NCI-H2081 treated with DMSO at 0.1 percent for 48 hours (cell line): Measurements from ENCODE around the gene ATP5PD.
"Not testable (repeated sequence)": the region's sequence is repeated elsewhere in the genome, so short reads cannot be mapped to it uniquely, and the experiment has no call there.

ENCODE experiments used
- DNase-seq: peaks from one replicate; lab custom pipeline; 2025; lab: John Stamatoyannopoulos, UW

Gene ATP5PD

DNA sequence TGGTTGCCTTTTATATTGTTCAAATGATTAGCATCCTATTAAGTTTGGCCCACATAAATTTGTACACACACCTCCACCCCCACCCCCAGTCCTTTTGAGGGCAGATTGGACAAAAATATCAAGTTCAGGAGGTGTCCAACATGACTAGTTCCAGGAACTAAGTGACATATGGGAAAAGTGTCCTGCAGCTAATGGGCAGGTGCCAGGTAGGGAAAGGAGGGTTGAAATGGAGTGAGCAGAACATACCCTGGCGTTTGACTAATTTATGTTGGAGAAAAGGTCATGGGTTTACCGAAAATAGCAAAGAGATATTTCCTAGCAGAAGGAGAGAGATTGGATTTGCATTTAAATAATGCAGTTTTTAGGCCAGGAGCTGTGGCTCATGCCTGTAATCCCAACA is 5.2 kb upstream of the ATP5PD start:
- no peak for DNase-seq

DNA sequence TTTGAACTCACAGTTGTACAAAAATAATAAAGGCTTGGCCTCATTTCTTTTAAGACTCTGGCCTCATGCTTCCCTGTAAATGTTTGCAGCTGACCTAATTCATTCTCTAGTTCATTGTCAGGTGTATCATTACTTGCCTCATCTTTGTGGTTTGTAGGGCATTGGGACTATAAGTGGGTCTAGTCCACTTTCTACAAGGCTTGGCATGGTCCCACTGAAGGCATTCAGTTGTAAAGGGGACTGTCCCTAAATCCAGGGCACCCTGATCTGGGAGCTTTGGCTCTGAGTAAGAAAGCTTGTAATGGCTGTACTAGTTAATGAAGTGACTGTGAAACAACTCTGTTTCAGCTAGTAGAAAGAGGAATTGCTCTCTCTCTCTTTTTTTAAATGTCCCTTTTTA is 2.9 kb upstream of the ATP5PD start:
- DNase-seq: no peak

DNA sequence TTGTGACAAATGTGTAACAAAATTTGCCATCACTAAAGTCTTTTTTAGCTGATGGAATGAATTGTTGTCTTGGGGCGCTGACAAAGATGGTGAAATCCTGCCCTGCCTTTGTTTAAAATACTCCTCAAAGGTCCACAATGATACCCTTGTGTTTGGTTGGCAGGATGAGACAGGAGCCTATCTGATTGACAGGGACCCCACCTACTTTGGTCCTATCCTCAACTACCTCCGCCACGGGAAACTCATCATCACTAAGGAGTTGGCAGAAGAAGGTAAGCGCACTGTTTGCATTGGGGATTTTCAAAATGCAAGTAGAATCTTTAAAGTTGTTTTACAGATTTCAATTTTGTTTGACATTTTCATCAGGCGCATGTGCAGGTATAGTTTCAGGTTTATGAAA is 2.3 kb upstream of the ATP5PD start:
- no peak for DNase-seq

DNA sequence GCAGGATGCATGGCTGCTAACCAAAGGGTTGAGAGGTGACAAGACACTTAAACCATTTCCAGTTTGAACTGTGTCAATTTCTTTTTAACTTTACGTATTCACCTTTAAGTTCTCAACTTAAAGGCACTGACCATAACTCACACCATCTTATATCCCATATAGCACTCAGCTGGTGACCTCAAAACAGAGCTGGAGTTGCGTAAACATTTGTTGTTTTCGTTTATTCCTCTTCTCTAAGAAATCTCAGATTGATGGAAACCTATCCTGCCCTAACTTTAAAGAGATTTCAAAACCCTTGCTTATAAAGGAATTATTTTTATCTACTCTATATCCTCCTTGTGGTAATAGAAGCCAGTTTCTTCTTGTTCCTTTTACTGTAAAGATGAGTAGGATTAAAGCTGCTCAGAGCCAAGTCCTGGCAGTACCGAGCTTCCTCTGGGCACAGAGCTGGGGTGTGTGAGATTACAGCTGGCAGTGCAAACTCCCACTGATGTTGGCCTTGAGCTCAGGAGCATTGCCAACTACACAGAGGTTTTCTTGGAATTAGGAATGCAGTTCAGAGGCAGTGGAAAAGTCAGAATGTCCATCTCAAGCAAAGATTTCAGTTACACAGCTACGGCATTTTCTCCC is 1.6 kb upstream of the ATP5PD start:
- DNase-seq: no peak

DNA sequence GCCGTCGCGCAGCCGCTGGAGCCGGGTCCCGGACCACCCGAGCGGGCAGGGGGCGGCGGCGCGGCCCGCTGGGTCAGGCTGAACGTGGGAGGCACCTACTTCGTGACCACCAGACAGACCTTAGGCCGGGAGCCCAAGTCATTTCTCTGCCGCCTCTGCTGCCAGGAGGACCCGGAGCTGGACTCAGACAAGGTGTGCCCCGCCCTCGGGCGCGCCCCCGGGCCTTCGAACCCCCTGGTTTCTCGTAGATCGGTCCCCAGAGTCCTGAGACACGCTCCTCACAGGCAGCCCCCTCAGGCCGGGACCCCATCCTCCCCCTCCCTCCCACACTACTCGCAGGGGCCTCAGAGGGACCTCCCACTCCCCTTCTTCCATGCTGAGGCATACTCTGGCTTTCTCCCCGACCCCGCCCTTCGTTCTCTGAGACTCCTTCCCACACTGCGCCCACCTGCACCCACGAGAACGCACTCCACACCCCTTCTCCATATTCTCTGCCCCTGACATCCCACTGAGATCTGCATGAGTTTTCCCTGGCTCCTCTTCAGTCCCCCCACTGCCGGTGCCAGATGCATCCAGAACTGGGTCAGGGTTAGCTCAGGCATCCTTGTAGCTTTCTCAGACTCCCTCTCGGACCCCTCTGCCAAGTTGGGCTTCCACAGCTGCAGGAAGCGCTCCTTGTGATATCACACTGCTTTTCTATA is 779 bp upstream of the ATP5PD start:
- DNase-seq: no peak

DNA sequence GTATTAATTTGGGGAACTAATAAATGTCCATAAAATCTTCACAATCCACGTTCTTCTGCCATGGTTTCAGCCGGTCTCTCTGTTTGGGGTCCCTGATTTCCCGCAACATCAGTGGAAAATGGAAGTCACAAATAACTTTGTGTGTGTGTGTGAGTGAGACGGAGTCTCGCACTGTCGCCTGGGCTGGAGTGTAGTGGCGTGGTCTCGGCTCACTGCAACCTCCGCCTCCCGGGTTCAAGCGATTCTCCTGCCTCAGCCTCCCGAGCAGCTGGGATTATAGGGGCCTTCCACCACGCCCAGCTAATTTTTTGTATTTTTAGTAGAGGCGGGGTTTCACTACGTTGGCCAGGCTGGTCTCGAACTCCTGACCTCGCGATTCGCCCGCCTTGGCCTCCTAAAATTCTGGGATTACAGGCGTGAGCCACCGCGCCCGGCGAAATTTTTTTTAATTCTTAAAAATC is 793 bp downstream of the ATP5PD start:
- DNase-seq: not testable (repeated sequence)

DNA sequence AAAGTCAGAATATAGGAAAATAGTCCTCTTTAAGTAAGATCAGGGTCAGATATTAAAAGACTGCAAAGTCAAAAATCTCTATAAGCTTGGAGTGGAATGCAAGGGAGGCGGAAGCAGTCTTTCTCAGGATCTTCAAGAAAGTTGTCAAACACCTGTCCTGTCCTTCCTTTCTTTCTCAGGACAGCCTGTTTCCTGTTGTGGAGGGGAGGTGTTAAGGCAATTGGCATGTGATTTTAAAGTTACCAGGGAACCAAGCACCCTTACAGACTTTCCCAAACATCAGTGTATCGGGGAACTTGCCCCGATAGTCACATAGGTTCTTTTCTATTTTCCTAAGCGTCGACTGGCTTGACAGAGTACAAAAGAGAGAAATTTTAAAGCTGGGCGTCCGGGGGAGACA is 2.1 kb downstream of the ATP5PD start:
- no peak for DNase-seq

DNA sequence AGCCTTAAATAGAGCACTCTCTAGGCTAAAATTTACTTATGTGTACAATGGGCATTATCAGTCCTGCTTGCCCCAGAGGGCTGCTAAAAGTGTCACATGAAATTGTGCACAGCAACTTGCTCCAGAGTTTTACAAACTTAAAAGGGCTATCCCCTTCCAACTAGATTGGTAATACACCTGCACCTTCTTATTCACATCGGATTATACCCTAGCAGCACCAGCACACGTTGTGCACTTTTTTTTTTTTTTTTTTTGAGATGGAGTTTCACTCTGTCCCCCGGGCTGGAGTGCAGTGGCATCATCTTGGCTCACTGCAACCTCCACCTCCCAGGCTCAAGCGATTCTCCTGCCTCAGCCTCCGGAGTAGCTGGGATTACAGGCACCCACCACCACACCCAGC is 3.0 kb downstream of the ATP5PD start:
- DNase-seq: not testable (repeated sequence)

DNA sequence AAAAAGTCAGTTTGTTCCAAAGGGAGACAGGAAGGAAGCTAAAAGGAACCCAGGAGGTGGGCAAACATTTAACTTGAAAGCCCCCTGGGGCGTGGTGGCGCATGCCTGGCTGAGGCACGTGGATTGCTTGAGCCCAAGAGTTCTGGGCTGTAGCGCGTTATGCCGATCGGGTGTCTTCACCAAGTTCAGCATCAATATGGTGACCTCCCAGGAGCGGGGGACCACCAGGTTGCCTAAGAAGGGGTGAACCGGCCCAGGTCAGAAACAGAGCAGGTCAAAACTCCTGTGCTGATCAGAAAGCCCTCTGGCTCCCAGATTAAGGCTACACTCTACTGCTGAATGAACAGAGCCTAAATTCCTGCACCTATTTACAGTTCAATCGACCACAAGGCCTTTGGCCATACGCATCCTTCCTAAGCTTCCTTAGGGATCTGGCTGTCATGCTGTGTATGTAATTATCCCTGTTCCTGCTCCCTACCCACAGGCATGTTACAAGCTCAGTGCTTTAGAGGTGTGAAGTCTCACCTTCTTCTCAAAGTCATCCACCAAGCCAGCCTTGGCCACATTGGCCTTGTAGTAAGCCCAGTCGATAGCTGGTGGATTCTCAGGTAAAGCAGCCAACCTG is 5.0 kb downstream of the ATP5PD start:
- no peak for DNase-seq

DNA sequence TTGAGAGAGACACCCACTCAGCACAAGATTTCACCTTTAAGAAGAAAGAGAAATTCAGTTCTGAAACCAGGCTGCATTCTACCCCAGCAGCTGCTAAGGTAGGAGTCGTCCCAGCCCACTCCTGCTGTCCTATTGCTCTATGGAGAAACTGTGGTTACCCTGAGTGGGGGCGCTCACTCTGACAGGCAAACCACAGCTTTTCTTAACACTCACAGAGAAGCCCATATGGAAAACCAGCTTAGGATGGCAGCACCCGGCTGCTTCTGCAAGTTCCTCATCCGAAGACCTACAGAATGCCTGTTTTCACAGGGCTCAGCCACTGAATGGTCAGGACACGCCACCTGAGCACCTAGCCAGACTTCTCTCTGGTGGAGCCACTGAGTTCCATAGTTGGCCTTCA is 7.5 kb downstream of the ATP5PD start:
- no peak for DNase-seq

DNA sequence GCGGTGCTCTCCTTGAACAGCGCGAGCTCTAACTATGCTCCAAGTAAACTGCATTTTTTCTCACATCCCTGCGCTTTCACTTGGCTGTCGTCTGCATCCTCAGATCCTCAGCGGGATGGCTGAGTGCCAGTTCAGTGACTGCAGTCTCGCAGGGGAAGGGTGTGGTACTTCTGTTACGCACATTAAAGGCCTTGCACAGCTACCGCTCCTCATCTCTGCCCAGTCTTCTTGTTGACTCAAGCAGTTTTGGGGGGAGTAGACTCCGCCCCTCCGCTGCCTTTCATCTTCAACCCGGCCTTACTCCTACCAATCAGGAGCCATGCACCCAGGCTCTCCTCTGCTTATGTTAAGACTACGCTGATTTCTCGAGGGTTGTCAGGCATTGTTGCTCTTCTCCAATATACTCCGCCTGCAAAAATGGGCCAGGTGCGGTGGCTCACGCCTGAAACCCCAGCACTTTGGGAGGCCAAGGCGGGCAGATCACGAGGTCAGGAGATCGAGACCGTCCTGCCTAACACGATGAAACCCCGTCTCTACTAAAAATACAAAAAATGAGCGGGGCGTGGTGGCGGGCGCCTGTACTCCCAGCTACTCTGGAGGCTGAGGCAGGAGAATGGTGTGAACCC is 10.0 kb downstream of the ATP5PD start:
- no peak for DNase-seq

DNA sequence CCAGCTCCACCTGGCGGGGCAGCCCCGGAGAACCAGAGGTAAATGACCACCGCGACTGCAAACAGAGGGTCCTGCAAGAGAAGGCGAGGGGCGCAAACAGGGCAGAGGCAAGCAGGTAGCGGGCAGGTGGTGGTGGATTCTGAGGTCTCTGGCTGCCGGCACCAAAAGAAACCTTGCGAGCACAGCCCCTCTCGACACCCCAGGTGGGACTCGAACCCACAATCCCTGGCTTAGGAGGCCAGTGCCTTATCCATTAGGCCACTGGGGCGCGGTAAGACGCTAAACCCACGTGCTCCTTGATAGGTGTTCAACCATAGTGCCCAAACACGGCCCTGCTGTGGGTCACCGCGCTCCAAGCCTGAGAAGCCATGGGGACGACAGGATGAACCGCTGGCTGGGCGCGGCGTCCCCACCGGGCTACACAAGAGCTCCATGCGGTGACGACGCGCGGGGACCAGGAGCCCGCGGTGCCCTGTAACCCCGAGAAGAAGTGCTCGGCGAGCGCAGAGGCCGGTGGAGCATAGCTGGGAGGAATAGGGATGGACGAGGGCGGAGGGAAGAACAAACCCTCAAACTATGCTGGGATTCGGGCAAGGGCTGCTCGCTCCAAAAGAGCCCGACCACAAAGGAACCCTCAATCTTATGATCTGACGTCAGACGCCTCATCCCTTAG is 12.4 kb downstream of the ATP5PD start:
- DNase-seq: peak; percentile 74

DNA sequence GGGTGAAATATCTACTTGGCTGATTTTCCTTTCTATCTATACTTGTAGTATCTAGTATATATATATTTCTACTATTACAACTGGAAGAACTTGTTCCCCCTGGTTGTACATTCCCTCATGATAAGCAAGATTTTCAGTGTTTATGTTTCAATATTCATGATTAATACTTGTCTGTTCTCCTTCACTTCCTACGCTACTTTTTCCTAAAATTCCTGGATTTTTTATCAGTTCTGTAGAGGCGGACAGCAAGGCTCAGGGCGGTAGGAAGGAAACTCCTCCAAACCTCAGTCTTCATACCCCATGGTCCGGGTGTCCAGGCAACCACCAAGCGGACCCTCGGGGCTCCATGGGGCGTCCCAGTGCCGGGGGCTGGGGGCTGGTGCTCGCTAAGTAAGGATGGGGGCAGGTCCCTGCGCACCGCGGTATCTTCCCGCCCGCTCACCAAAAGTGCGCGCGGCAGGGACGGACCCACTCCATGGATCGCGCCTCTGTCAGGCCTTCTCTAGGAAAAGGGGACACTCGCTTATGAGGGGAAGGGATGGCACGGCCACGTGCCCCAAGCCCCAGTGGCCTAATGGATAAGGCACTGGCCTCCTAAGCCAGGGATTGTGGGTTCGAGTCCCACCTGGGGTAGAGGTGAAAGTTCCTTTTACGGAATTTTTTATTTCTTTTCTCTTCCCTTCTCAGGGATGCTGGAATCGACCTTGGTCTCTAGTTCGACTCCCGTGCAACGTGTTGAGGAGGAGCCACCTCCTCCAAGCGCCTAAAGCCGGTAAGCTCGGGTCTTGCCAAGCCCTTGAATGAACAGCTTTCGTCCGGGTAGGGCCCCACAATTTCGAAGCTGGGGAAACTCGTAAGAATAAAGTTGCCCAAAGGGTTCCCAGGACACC is 13.2 kb downstream of the ATP5PD start:
- DNase-seq: peak; percentile 78

DNA sequence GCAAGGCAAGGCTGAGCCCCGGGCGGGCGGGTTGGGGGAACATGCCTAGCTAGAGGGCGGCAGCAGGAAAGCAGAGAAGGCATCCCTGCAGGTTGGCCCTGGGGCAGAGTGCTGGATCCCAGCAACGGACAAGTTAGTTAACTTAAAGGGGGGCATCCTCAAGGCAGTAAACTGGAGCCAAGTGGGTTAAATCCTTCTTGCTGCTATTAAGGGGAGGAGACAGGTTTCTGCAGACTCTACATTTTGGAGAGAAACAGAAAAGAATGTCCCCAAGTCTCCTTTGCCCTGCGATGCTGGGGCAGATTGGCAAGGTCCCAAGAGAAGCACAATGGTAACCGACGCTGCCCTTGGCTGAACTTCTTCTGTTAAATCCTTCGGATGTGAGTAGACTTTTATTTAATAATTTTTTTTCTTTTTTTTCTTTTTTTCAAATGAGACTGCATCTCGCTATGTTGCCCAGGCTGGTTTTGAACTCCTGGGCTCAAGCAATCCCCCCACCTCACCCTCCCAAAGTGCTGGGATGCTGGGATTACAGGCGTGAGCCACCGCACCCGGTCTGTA is 14.0 kb downstream of the ATP5PD start:
- no peak for DNase-seq

DNA sequence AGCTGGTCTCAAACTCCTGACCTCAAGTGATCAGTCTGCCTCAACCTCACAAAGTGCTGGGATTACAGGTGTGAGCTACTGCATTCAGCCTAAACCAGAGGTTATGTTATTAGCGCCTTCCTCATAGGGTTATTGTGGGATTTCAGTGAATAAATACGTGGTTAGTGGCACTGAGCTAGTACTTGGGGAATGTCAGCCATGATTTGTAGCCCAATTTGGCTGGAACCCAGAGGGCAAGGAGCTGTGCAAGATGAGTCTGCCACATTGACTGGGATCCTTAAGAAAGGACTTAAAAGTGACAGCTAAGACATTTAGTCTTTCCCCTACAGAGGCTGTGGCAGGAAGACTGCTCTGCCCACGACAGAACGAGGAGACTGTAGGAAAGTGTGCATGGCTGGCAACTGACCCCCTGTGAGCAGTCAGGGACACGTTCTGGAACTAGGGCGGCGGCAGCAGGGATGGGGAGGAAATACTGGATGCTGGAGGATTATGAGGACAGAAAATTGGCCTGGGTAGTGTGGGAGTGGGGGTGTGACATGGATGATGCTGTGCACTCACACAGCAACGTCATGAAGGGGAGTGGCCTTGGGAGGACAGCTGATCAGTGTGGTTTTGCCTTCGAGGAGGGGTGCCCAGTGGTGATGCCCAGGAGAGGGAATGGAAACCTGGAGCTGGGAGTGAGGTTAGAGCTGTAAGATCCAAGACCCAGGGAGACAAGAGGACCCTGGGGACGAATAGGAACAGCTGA is 14.6 kb downstream of the ATP5PD start:
- DNase-seq: peak; percentile 47

DNA sequence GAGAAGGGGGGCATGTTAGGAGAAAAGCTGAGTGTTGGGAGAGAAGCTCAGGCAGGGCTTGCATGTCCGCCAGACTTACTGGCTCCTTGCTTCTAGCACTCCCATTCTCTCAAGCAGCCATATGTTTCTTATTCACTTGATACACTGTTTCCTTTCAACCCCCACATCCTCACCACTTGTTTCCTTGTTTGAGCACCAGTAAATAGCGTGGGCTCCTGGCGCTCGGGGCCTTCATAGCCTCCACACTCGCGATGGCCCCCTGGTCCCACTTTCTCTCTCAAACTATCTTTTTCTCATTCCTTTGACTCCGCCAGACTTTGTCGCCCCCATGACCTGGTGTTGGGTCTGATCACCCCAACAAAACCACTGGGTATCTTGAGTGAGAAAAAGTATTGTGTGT is 16.6 kb downstream of the ATP5PD start:
- DNase-seq: no peak

DNA sequence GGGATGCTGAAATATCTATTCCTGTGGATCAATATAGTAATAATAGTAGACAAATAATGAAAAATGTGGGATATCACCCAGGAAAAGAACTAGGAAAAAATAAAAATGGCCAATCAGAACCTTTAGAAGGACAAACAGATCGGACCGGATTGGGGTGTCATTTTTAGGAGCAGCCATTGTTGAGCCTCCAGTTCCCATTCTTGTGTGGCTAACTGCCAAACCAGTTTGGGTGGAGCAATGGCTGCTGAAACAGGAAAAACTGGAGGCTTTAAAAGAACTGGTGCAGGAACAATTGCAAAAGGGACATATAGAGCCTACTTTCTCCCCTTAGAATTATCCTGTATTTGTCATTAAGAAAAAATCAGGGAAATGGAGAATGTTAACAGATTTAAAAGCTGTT is 20.1 kb downstream of the ATP5PD start:
- DNase-seq: not testable (repeated sequence)

DNA sequence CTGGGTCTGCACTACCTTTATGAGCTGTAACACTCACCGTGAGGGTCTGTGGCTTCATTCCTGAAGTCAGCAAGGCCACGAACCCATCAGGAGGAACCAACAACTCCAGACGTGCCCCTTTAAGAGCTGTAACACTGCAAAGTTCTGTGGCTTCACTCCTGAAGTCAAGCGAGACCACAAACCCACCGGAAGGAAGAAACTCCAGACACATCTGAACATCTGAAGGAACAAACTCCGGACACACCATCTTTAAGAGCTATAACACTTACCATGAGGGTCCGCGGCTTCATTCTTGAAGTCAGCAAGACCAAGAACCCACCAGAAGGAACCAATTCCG is 21.4 kb downstream of the ATP5PD start:
- not testable (repeated sequence) for DNase-seq

DNA sequence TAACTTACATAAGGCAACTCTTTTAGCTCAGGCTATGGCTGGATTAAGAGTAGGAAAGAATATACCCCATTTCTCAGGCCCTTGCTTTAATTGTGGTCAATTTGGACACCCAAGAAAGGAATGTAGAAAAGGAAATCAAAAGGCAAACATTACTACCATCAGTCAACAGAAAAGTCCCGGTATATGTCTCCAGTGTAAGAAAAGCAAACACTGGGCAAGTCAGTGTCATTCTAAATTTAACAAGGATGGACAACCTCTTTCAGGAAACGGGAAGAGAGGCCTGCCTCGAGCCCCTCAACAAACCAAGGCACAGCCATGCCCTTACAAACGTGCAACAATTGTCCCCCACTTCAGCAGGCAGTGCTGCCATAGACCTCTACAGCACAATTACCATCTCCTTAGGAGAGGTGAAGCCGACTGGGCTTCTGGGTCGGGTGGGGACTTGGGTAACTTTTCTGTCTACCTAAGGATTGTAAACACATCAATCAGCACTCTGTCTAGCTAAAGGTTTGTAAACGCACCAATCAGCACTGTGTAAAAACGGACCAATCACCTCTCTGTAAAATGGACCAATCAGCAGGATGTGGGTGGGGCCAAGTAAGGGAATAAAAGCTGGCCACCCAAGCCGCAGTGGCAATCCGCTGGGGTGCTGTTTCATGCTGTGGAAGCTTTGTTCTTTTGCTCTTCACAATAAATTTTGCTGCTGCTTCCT is 21.9 kb downstream of the ATP5PD start:
- DNase-seq: no peak
